HG02678 (cell line): ENCODE results near the gene UTP25.

Experiments
- ATAC-seq: cut with Tn5 transposase; IDR thresholded peaks from one replicate; pipeline ENCODE4 v1.9.1; 2021; ENCODE audit warnings: mild to moderate bottlenecking, moderate library complexity; ENCODE audit not compliant: unreplicated experiment

Gene UTP25

DNA sequence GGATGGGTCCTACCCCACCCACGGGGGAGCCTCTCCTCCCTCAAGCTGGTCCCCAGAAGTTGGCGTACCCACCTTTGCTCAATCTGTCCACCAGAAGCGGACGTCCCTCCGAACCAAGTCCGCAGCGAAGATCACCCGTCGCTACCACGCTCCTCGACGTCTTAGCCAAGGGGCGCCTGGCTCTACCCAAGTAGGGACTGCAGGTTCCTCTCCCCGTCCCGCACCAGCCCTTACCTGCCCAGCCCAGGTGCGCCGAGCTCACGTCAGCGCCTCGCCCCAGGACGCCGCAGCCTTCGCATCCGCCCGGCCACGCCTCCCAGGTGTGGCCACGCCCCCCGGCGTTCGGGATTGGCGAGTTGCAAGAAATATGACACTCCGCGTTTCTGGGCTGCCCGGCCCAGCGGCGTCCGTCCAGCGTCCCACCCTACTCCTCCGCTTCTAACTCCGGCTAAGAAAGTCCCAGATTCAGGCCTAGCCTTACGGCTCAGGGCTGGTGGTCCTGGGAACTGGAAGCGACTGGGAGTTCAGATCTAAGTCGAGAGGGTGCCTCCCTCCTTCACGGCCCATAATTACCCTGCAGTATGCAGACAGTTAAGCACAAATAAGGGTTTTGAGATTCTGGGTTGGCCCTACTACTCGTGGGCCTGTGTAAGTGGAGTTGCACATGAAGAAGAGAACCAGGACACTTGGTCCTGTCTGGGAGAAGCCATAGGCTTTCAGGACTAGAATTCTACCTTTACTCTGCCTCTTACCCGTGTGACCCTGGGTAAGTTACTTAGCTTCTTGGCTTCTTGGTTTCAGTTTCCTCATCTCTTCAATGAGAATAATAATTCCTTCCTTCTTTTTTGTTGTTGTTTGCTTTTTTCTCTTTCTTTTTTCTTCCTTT, 21.7 kb upstream of the UTP25 start, which contains the start of gene IRF6:
TSS of gene IRF6 (minus strand) at position 268 of the 886 bp plus-strand sequence. CDS start 4,729 bp downstream, outside the sequence.
- peak; percentile 97 for ATAC-seq

DNA sequence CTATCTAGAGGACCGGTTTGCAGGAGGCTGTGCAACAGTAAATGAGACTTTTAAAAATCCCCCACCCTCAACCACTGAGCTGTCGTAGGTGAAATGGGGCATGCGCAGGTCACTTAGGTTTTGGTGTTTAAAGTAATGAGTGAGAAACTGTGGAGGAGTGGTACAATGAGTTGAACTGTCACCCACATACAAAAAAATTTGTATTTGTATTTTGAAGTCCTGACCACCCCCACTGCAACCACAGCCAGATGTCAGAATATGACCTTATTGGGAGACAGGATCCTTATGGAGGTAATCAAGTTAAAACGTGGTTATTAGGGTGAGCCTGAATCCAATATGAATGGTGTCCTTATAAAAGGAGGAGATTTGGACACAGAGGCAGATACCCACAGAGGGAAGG, 20.3 kb upstream of the UTP25 start:
- ATAC-seq, result no peak

- ATAC-seq, result no peak
Observed at GRCh38 chr1:209808059-209808581, 19.7 kb upstream of the UTP25 start.

- ATAC-seq, result no peak
Observed at GRCh38 chr1:209809611-209810010, 18.2 kb upstream of the UTP25 start.

- no peak for ATAC-seq
Observed at GRCh38 chr1:209810783-209811182, 17.0 kb upstream of the UTP25 start.

DNA sequence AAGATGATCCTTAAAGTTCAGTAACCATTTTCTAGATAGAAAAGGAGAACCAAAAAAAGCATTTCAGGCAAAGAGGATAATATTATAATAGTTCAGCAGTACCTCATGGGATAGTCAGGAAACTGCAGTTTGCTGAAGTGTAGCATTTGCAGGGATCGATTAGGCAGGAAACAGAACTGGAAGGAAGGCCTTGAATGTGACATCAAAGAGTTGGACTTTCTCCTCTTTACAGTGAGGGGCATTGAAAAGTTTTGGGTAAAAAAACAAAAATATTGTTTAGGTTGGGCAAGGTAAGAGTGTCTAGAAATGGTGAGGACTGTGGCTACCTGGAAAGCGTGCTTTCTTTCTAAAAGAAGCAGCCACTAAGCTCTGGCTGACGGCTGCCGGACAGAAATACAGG, 13.9 kb upstream of the UTP25 start:
- ATAC-seq, result no peak

GRCh38 chr1:209815490-209815889, 12.3 kb upstream of the UTP25 start:
- ATAC-seq, result no peak

- no peak for ATAC-seq
Observed at GRCh38 chr1:209815931-209816341, 11.8 kb upstream of the UTP25 start.

DNA sequence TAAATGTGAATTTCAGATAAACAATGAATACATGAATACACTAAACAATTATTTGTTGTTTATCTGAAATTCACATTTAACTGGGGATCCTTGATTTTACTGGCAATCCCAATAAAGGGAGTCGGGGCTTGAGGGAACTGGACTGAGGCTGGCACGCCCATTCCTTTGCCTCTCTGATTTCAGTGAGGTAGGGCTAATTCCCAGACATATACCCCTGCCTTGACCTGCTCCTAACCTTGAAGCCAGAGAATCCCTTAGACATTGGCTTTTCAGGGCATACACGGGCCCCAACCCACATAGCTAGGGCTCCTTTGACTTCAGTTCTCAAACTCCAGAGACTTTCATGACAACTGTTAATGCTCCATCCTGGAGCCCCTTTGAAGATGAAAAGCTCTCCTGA, 10.8 kb upstream of the UTP25 start:
- ATAC-seq, result no peak

- no peak for ATAC-seq
Observed at GRCh38 chr1:209817691-209818090, 10.1 kb upstream of the UTP25 start.

GRCh38 chr1:209819058-209819457, 8.7 kb upstream of the UTP25 start:
- no peak for ATAC-seq

- no peak for ATAC-seq
Observed at GRCh38 chr1:209820986-209821385, 6.8 kb upstream of the UTP25 start.

GRCh38 chr1:209822706-209823105, 5.1 kb upstream of the UTP25 start:
- ATAC-seq, result no peak

- peak; percentile 40 for ATAC-seq
Observed at GRCh38 chr1:209823143-209824041, 4.4 kb upstream of the UTP25 start.

DNA sequence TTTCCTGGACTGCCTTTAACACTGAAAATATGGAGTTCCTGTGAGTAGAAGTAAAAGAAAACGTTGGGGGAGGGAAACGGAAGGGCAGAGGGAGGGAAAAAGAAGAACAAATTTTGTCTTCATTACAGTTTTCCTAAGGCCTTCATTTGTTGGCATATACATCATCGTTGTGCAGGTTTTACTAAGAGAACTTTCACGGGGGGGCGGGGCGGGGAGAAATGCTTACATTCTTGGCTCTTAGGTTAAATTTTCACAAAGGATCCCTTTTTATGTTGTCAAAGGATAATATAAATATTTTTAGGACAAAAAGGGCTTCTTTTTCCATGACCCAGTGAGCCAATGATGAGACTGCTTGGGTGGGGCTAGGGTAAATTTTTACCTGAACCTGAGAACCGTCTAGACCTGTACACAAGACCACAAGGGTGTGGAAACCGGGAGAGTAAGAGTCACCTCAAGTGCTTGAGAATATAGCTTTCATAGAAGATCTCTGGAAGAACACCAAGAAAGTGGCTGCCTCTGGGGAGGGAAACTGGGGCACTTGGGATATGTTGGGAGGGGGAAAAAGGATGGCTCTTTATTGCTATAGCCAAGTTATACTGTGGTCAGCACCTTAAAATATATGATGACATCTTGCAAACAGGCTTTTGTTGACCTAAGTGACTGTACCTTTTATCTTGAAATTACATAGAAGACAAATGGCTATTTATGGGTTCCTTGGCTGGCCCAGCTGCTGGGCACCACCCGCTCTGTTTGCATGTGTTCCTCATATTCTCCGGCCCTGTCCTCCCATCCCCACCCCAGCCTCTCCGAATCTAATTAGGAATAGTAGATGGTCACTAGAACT, 2.0 kb upstream of the UTP25 start:
- no peak for ATAC-seq

- no peak for ATAC-seq
Observed at GRCh38 chr1:209829716-209830115, 1.9 kb downstream of the UTP25 start.

GRCh38 chr1:209830722-209831121, 3.0 kb downstream of the UTP25 start:
- no peak for ATAC-seq

DNA sequence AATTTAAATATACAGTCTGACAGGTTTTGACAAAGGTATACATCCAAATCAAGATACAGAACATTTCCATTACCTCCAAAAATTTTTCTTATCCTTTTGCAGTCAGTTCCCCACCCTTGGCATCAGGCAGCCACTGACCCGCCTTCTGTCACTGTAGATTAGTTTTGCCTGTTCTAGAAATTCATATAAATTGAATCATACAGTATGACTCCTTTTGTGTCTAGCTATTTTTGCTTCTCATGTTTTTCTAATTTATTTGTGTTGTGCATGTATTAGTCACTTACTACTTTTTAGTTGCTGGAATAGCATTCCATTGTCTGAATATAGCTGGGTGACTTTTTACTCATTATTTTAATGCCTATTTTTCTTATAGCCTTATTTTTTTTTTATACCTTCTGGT, 3.8 kb downstream of the UTP25 start:
- ATAC-seq, result no peak

GRCh38 chr1:209835782-209836298, 8.1 kb downstream of the UTP25 start:
- ATAC-seq, result no peak

DNA sequence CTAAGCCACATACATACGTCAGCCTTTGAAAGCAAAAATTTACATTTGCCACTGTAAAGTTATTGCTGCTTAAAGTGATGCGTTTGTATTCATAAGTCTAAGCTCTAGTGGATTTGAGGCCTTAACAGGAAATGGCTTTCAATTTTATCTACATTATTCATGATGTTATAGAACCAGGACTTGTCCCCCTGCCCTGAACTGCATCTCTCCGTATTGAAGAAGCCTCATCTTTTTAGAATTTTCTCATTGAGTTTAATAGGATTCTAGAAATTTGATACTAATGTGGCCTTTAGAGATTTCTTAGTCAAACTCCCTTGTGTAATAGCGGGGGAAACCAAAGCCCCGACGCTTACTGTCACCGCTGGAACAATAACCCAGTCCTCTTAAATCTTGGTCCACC, 9.9 kb downstream of the UTP25 start:
- no peak for ATAC-seq
